Stimulated activated naive B cell treated with anti-CD40 and anti-IgM and Interleukin-4, amounts not matched to agents 10 μg/mL and 1 μg/mL and 100 μg/mL, for 72 hours (primary cell): Measurements from ENCODE around the gene SLC30A7.
"Not testable (repeated sequence)": the region's sequence is repeated elsewhere in the genome, so short reads cannot be mapped to it uniquely, and the experiment has no call there.

Experiments used
- ATAC-seq, 2 donors: fragments of 150-1000 bp; cut with Tn5 transposase; replicated peaks; 2 replicates each; pipeline ENCODE4 v1.10.0; 2021; ENCODE audit warnings: moderate library complexity in 1 of 2
- DNase-seq: peaks from one replicate; pipeline ENCODE4 v3.0.0; 2021
- H3K27ac Mint-ChIP-seq: one replicate; pipeline ENCODE4 v1.8.0; 2022; ENCODE audit warnings: mild to moderate bottlenecking, mixed read lengths
- H3K27me3 Mint-ChIP-seq, 2 donors: one replicate each; pipeline ENCODE4 v1.8.0; 2022; ENCODE audit warnings: mixed read lengths in 2 of 2
- H3K36me3 Mint-ChIP-seq, 2 donors: one replicate each; pipeline ENCODE4 v1.8.0; 2022; ENCODE audit warnings: mixed read lengths in 2 of 2, mild to moderate bottlenecking in 1 of 2
- H3K4me1 Mint-ChIP-seq, 2 donors: one replicate each; pipeline ENCODE4 v1.8.0; 2022; ENCODE audit warnings: mixed read lengths in 2 of 2, mild to moderate bottlenecking in 1 of 2
- H3K4me3 Mint-ChIP-seq, 2 donors: one replicate each; pipeline ENCODE4 v1.8.0; 2022; ENCODE audit warnings: mild to moderate bottlenecking in 2 of 2, mixed read lengths in 2 of 2, moderate library complexity in 1 of 2
- H3K9me3 Mint-ChIP-seq, 2 donors: one replicate each; pipeline ENCODE4 v1.8.0; 2022; ENCODE audit warnings: mixed read lengths in 2 of 2, mild to moderate bottlenecking in 1 of 2

SLC30A7 gene

DNA sequence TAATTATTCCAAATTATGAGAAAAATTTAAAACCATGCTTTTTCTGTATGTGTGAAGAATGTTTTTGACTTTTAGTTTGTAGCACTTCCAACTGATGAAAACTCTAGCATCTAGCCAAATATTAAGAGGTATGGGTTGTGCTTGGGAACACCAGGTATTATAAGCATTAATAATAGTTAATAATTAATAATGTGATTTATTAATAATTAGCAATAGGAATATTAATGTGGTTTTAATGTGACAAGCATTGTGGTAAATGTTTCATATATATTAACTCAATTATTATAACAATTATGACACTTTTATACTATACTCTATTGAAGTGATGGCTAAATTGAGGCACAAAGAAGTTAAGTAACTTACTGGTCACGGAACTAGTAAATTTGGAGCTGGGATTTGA is 7.9 kb downstream of the SLC30A7 start:
- H3K9me3 Mint-ChIP-seq = peaks cover 0 to 4% of the 10 kb centered on the region in 2 donors

DNA sequence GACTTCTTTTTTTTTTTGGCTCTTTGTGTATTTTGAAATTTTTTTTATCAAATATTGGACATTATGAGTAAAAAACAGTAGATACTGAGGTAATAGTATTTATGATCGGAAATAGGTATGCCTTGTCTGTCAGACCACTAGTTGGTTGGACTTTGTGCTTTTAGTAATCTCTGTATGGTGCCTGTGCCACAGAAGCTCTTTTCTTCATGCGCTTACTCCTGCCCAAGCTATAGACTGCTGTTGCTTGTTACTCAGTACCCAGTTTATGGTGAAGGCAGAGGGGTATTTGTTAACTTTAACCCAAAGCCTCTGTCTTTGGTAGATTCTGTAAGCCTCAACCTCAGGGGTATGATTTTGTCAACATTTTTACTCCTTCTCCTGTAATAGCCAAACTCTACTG is 8.6 kb downstream of the SLC30A7 start:
- no peaks in the 10 kb centered on the region for H3K27me3 Mint-ChIP-seq
- ATAC-seq (no peak), DNase-seq (no peak)
- H3K27ac Mint-ChIP-seq = no peak overlapping the region
- peaks cover 0 to 4% of the 10 kb centered on the region in 2 donors for H3K9me3 Mint-ChIP-seq
- peaks cover 38 to 56% of the 10 kb centered on the region in 2 donors for H3K36me3 Mint-ChIP-seq
- H3K4me1 Mint-ChIP-seq = peaks cover 5 to 8% of the 10 kb centered on the region in 2 donors
- no peak overlapping the region for H3K4me3 Mint-ChIP-seq

More for the DNA sequence above, 7.9 kb downstream of the SLC30A7 start:
- no peak for ATAC-seq
- Mint-ChIP-seq H3K36me3 (peaks cover 37 to 56% of the 10 kb centered on the region in 2 donors), H3K27me3 (no peaks in the 10 kb centered on the region), H3K27ac (no peak overlapping the region), H3K4me1 (peaks cover 5 to 8% of the 10 kb centered on the region in 2 donors), H3K4me3 (no peak overlapping the region)
- DNase-seq = no peak

GRCh38 chr1:100905181-100905580 is 9.3 kb downstream of the SLC30A7 start:
- no peak overlapping the region for H3K4me3 Mint-ChIP-seq
- peaks cover 35 to 51% of the 10 kb centered on the region in 2 donors for H3K36me3 Mint-ChIP-seq
- H3K9me3 Mint-ChIP-seq = peaks cover 0 to 4% of the 10 kb centered on the region in 2 donors
- H3K4me1 Mint-ChIP-seq = peaks cover 0 to 8% of the 10 kb centered on the region in 2 donors
- H3K27ac Mint-ChIP-seq = no peak overlapping the region
- ATAC-seq (no peak), DNase-seq (no peak)
- H3K27me3 Mint-ChIP-seq = no peaks in the 10 kb centered on the region

DNA sequence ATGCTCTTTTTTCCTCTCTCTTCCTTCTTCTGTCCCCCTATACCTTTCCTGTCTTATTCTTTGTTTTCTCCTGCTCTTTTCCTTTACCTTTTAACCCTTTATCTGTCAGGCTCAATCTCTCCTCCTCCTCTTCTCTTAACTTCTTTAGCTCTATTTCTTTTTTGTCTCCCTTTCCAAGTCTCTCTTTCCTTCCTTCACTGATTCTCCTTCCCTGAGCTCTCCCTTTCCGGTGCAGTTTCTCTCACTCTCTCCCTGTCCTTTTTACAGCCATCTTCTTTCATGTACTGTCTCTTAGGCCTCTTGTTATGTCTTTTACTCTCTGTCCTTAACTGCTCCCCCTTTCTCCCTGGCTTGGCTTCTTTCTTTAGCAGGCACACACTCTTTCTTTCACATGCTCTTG is 12.0 kb downstream of the SLC30A7 start:
- DNase-seq (no peak), ATAC-seq (no peak)
- peak overlapping the region; percentile 5 for H3K27ac Mint-ChIP-seq
- peaks cover 0 to 8% of the 10 kb centered on the region in 2 donors for H3K4me1 Mint-ChIP-seq
- peaks cover 40 to 48% of the 10 kb centered on the region in 2 donors for H3K36me3 Mint-ChIP-seq
- no peaks in the 10 kb centered on the region for H3K27me3 Mint-ChIP-seq
- H3K9me3 Mint-ChIP-seq = peaks cover 0 to 4% of the 10 kb centered on the region in 2 donors
- no peak overlapping the region for H3K4me3 Mint-ChIP-seq

GRCh38 chr1:100909018-100909417 is 13.1 kb downstream of the SLC30A7 start:
- peaks cover 0 to 8% of the 10 kb centered on the region in 2 donors for H3K4me1 Mint-ChIP-seq
- no peak overlapping the region for H3K4me3 Mint-ChIP-seq
- no peak overlapping the region for H3K27ac Mint-ChIP-seq
- peaks cover 41 to 54% of the 10 kb centered on the region in 2 donors for H3K36me3 Mint-ChIP-seq
- DNase-seq (no peak), ATAC-seq (no peak)
- H3K27me3 Mint-ChIP-seq = no peaks in the 10 kb centered on the region
- H3K9me3 Mint-ChIP-seq = peaks cover 0 to 4% of the 10 kb centered on the region in 2 donors

GRCh38 chr1:100912019-100912418 is 16.1 kb downstream of the SLC30A7 start:
- no peak for DNase-seq
- H3K4me3 Mint-ChIP-seq = no peak overlapping the region
- H3K27me3 Mint-ChIP-seq = no peaks in the 10 kb centered on the region
- peaks cover 31 to 41% of the 10 kb centered on the region in 2 donors for H3K36me3 Mint-ChIP-seq
- peaks cover 10 to 13% of the 10 kb centered on the region in 2 donors for H3K4me1 Mint-ChIP-seq
- ATAC-seq = no peak
- H3K27ac Mint-ChIP-seq = no peak overlapping the region
- no peaks in the 10 kb centered on the region for H3K9me3 Mint-ChIP-seq

DNA sequence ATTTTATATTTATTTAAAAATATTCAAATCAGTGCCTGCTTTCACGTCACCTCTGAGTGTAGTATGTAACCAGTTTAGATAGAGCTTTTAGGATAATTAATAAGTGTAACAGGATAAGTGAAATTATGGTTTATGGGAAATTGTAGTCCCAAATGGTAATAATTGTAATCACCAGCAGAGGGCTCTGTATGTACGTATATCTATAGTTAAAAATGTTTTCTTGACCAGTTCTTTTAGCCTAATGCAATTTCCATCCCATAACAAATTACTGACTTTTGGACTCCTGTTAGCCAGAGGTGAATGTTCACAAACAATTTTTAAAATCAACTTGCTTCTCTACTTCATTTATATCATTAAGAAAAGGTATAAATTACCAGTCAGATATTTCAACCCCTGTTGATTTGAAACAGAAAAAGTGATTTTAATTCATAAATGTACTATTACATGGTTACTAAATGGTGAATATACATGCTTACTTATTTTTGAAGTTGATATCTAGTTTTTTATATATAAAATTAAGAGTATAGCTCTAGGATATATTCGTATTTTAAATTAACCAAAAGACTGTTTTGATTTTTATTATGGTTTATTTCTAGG is 25.3 kb downstream of the SLC30A7 start:
- Mint-ChIP-seq H3K4me1 (peaks cover 8 to 15% of the 10 kb centered on the region in 2 donors), H3K27ac (no peak overlapping the region), H3K36me3 (peaks cover 19 to 34% of the 10 kb centered on the region in 2 donors), H3K4me3 (no peak overlapping the region), H3K9me3 (peaks cover 1 to 6% of the 10 kb centered on the region in 2 donors), H3K27me3 (no peaks in the 10 kb centered on the region)
- ATAC-seq = no peak
- no peak for DNase-seq

GRCh38 chr1:100924212-100924611 is 28.3 kb downstream of the SLC30A7 start:
- no peak overlapping the region for H3K27ac Mint-ChIP-seq
- no peaks in the 10 kb centered on the region for H3K27me3 Mint-ChIP-seq
- peaks cover 2 to 6% of the 10 kb centered on the region in 2 donors for H3K9me3 Mint-ChIP-seq
- DNase-seq = no peak
- peaks cover 0 to 8% of the 10 kb centered on the region in 2 donors for H3K4me1 Mint-ChIP-seq
- peaks cover 15 to 29% of the 10 kb centered on the region in 2 donors for H3K36me3 Mint-ChIP-seq
- peak; percentile 16 to 54 for ATAC-seq
- no peak overlapping the region for H3K4me3 Mint-ChIP-seq

- no peak for ATAC-seq
- no peak overlapping the region for H3K27ac Mint-ChIP-seq
- no peak for DNase-seq
- H3K9me3 Mint-ChIP-seq = peaks cover 2 to 6% of the 10 kb centered on the region in 2 donors
- peaks cover 0 to 8% of the 10 kb centered on the region in 2 donors for H3K4me1 Mint-ChIP-seq
- H3K4me3 Mint-ChIP-seq = no peak overlapping the region
- H3K36me3 Mint-ChIP-seq = peaks cover 18 to 29% of the 10 kb centered on the region in 2 donors
- H3K27me3 Mint-ChIP-seq = no peaks in the 10 kb centered on the region
Observed at GRCh38 chr1:100924991-100925390, 29.1 kb downstream of the SLC30A7 start.

DNA sequence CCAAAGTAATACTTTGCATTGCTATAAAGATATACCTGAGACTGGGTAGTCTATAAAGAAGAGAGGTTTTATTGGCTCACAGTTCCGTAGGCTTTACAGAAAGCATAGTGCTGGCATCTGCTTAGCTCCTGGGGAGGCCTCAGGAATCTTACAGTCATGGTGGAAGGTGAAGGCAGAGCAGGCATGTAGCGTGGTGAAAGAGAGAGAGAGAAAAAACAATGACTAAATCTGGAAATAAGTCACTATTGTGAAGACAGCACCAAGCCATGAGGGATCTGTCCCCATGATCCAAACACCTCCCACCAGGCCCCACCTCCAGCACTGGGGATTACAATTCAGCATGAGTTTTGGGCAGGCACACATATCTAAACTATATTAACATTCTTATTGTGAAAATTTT is 30.4 kb downstream of the SLC30A7 start:
- H3K27ac Mint-ChIP-seq = no peak overlapping the region
- DNase-seq (no peak), ATAC-seq (no peak)

DNA sequence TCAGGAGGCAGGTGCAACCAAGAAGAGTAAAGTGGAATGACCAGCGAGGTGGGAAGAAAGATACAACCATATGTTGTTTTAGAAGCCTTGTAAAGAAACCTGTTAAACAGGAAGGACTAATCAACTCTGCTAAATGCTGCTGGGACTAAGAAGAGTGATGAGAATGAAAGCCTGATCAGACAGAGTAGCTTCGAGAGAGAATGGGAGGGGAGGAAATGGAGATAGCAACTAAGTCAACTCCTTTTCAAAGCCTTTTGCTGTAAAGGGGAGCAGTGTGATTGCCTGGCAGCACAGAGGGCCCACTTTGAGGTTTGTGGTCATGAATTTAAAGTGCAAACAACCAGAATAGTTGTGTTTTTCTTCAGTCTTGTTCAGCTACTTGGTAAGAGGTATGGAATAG is 31.4 kb downstream of the SLC30A7 start:
- DNase-seq = no peak
- peak; percentile 25 to 50 for ATAC-seq
- H3K27me3 Mint-ChIP-seq = no peaks in the 10 kb centered on the region
- H3K36me3 Mint-ChIP-seq = peaks cover 23 to 34% of the 10 kb centered on the region in 2 donors
- H3K4me1 Mint-ChIP-seq = peaks cover 8 to 12% of the 10 kb centered on the region in 2 donors
- peaks cover 2 to 6% of the 10 kb centered on the region in 2 donors for H3K9me3 Mint-ChIP-seq
- H3K4me3 Mint-ChIP-seq = no peak overlapping the region
- no peak overlapping the region for H3K27ac Mint-ChIP-seq

More for the DNA sequence above, 30.4 kb downstream of the SLC30A7 start:
- no peak overlapping the region for H3K4me3 Mint-ChIP-seq
- peaks cover 4 to 8% of the 10 kb centered on the region in 2 donors for H3K4me1 Mint-ChIP-seq
- no peaks in the 10 kb centered on the region for H3K27me3 Mint-ChIP-seq
- peaks cover 2 to 6% of the 10 kb centered on the region in 2 donors for H3K9me3 Mint-ChIP-seq
- H3K36me3 Mint-ChIP-seq = peaks cover 18 to 29% of the 10 kb centered on the region in 2 donors

- no peak overlapping the region for H3K4me3 Mint-ChIP-seq
- no peak overlapping the region for H3K27ac Mint-ChIP-seq
- H3K9me3 Mint-ChIP-seq = peaks cover 2 to 6% of the 10 kb centered on the region in 2 donors
- no peaks in the 10 kb centered on the region for H3K27me3 Mint-ChIP-seq
- peaks cover 29 to 38% of the 10 kb centered on the region in 2 donors for H3K36me3 Mint-ChIP-seq
- H3K4me1 Mint-ChIP-seq = peaks cover 11 to 12% of the 10 kb centered on the region in 2 donors
- peak in 1 of 2 donors; percentile 31 for ATAC-seq
- no peak for DNase-seq
Observed at GRCh38 chr1:100928128-100928527, 32.2 kb downstream of the SLC30A7 start.

DNA sequence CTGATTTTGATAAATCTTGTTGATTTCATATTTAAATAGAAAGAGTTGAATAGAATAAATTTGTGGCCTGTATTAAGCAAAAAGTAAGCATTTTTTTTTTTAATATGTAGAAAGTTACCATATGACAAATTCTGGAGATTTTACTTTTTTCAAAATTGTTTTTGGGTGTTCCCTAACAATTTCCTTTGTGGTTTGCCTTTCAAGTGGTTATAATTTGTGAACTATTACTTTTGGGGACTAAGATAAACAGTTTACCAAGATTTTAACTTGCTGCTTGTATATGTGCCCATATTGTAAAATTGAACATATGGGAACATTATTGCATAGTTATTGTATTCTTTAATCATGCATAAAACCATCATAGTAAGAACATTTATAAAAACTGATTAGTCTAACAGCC is 34.6 kb downstream of the SLC30A7 start:
- H3K4me1 Mint-ChIP-seq = peaks cover 4 to 12% of the 10 kb centered on the region in 2 donors
- ATAC-seq (no peak), DNase-seq (no peak)
- H3K27ac Mint-ChIP-seq = no peak overlapping the region
- H3K9me3 Mint-ChIP-seq = peaks cover 0 to 2% of the 10 kb centered on the region in 2 donors
- no peak overlapping the region for H3K4me3 Mint-ChIP-seq
- peaks cover 31 to 38% of the 10 kb centered on the region in 2 donors for H3K36me3 Mint-ChIP-seq
- H3K27me3 Mint-ChIP-seq = no peaks in the 10 kb centered on the region

DNA sequence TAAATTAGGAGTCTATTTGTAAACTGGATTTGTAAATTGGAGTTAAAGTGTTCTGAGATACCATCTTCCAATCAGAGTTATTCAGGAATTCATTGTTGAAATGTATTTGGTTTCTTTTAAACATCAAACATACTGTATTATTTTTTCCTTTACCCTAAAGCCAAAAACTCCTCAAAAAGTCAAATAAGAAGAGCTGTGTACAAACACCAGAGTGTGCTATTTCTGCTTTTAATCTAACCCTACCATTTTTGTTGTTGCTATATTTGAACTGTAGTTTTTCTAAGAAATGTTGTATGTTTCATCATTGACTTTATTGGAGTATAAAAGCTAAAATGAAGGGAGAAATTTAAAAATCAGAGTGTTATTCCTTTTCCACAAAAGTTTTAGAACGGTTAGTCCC is 35.8 kb downstream of the SLC30A7 start:
- H3K9me3 Mint-ChIP-seq = no peaks in the 10 kb centered on the region
- H3K4me3 Mint-ChIP-seq = no peak overlapping the region
- H3K27ac Mint-ChIP-seq = no peak overlapping the region
- peaks cover 29 to 41% of the 10 kb centered on the region in 2 donors for H3K36me3 Mint-ChIP-seq
- DNase-seq (no peak), ATAC-seq (no peak)
- H3K27me3 Mint-ChIP-seq = no peaks in the 10 kb centered on the region
- H3K4me1 Mint-ChIP-seq = peaks cover 9 to 22% of the 10 kb centered on the region in 2 donors

DNA sequence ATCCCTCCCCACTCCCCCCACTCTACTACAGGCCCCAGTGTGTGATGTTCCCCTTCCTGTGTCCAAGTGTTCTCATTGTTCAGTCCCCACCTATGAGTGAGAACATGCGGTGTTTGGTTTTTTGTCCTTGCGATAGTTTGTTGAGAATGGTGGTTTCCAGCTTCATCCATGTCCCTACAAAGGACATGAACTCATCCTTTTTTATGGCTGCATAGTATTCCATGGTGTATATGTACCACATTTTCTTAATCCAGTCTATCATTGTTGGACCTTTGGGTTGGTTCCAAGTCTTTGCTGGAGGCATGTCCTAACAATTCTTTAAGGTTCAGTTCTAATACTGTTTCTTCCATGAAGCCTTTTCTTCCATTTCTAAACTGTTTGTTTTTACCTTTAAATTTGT is 37.7 kb downstream of the SLC30A7 start:
- H3K4me3 Mint-ChIP-seq, ATAC-seq, H3K27me3 Mint-ChIP-seq, H3K27ac Mint-ChIP-seq, DNase-seq, H3K9me3 Mint-ChIP-seq: not testable (repeated sequence)
- Mint-ChIP-seq H3K4me1 (peaks cover 9 to 27% of the 10 kb centered on the region in 2 donors), H3K36me3 (peaks cover 41 to 56% of the 10 kb centered on the region in 2 donors)
